Endothelial cell of umbilical vein (primary cell): ENCODE data around the gene HECTD4.

Experiments
- CTCF ChIP-seq, 2 donors: IDR thresholded peaks; 1 replicate in 1 of 2; 2 replicates in 1 of 2; pipeline ENCODE4 v1.5.1; 2011; ENCODE audit warnings: low read length in 2 of 2, mild to moderate bottlenecking in 2 of 2, moderate library complexity in 2 of 2, control low read depth in 1 of 2, inconsistent platforms in 1 of 2, low read depth in 1 of 2; ENCODE audit not compliant: insufficient read depth in 1 of 2; ENCODE audit errors: extremely low read depth in 1 of 2
- EZH2 ChIP-seq: IDR thresholded peaks from 2 replicates; pipeline ENCODE4 v1.6.1; 2012; ENCODE audit warnings: borderline replicate concordance, low read depth, mild to moderate bottlenecking, moderate library complexity, low read length, inconsistent platforms; ENCODE audit not compliant: severe bottlenecking
- FOS ChIP-seq: IDR thresholded peaks from 2 replicates; pipeline ENCODE4 v1.6.1; 2011; ENCODE audit warnings: mild to moderate bottlenecking, low read length, moderate library complexity, borderline replicate concordance; ENCODE audit not compliant: insufficient read depth
- GATA2 ChIP-seq: IDR thresholded peaks from 2 replicates; pipeline ENCODE4 v1.7.0; 2011; ENCODE audit warnings: low read depth, mild to moderate bottlenecking, moderate library complexity, mixed read lengths, low read length; ENCODE audit not compliant: insufficient read length, insufficient read depth
- JUN ChIP-seq: IDR thresholded peaks from 2 replicates; pipeline ENCODE4 v1.6.1; 2011; ENCODE audit warnings: borderline replicate concordance, low read depth; ENCODE audit not compliant: insufficient read length, insufficient read depth
- MAX ChIP-seq: IDR thresholded peaks from 2 replicates; pipeline ENCODE4 v1.6.1; 2011; ENCODE audit not compliant: insufficient read depth, insufficient read length
- MYC ChIP-seq: IDR thresholded peaks from one replicate; pipeline ENCODE4 v1.6.1; 2011; ENCODE audit warnings: mild to moderate bottlenecking, low read depth, low read length
- POLR2A ChIP-seq: IDR thresholded peaks from 2 replicates; pipeline ENCODE4 v1.6.1; 2012; ENCODE audit warnings: low read depth, mild to moderate bottlenecking, control low read depth, low read length
- POLR2AphosphoS5 ChIP-seq: IDR thresholded peaks from 2 replicates; pipeline ENCODE4 v1.6.1; 2012; ENCODE audit warnings: low read depth, mild to moderate bottlenecking, control low read depth, low read length, moderate library complexity; ENCODE audit not compliant: insufficient read depth

- TF ChIP-seq POLR2AphosphoS5 (no peak), CTCF (IDR thresholded peaks at IDR 0.05; ENCODE audit: extremely low read depth in 1 of 2, insufficient read depth in 1 of 2, low read depth in 1 of 2, low read length in 2 of 2) (no peak), MAX (no peak), POLR2A (no peak), EZH2 (no peak), JUN (no peak), MYC (no peak), FOS (no peak), GATA2 (no peak)
Observed at GRCh38 chr12:112401054-112401453, 18.8 kb upstream of the HECTD4 start.
